Uterus (tissue), 4 donors: ENCODE measurements around the gene PARP8. TPM values are rescaled to one million over a fixed set of nuclear protein-coding genes. Genes with fewer than 3 reads are reported as not detected.
"Not testable (repeated sequence)": the region's sequence is repeated elsewhere in the genome, so short reads cannot be mapped to it uniquely, and the experiment has no call there.

Experiments used
- DNase-seq, 2 donors: peaks; one replicate each; pipeline ENCODE4 v3.0.0-alpha.2; 2019 to 2020
- H3K27ac ChIP-seq, 2 donors: fragments of 200-600 bp; sonication (generic); 1 replicate in 1 of 2; 2 replicates in 1 of 2; pipeline ENCODE4 v1.5.1; 2016 to 2018
- H3K27me3 ChIP-seq, 2 donors: fragments of 200-600 bp; sonication (generic); one replicate each; pipeline ENCODE4 v1.5.1; 2018 to 2019; ENCODE audit warnings: control low read depth in 1 of 2
- H3K36me3 ChIP-seq, 2 donors: fragments of 200-600 bp; sonication (generic); one replicate each; pipeline ENCODE4 v1.5.1; 2019; ENCODE audit warnings: control low read depth in 1 of 2
- H3K4me1 ChIP-seq, 2 donors: fragments of 200-600 bp; sonication (generic); one replicate each; pipeline ENCODE4 v1.5.1; 2018 to 2019; ENCODE audit warnings: control low read depth in 1 of 2
- H3K4me3 ChIP-seq, 2 donors: fragments of 200-600 bp; sonication (generic); 1 replicate in 1 of 2; 2 replicates in 1 of 2; pipeline ENCODE4 v1.5.1; 2018 to 2019; ENCODE audit warnings: mild to moderate bottlenecking in 1 of 2
- H3K9me3 ChIP-seq, 2 donors: fragments of 200-600 bp; sonication (generic); one replicate each; pipeline ENCODE4 v1.5.1; 2019; ENCODE audit warnings: control low read depth in 1 of 2
- POLR2A ChIP-seq, 2 donors: fragments of 450-650 bp; IDR thresholded peaks; one replicate each; pipeline ENCODE4 v1.6.1; 2016; ENCODE audit warnings: antibody characterized with exemption in 2 of 2, mild to moderate bottlenecking in 1 of 2, moderate library complexity in 1 of 2
- intact Hi-C: fragments of 100-400 bp; cut with DNase I; formaldehyde crosslinking; loops from one replicate; pipeline ENCODE4 v1.15.1; 2023; ENCODE audit warnings: low total_unique reads
- total RNA-seq, 4 donors: library from RNA; depleted of rRNA in 3 of 4; stranded (reverse); fragments of >200 nt in 3 of 4; gene quantifications; one replicate each; pipeline versions ENCODE4 v1.1.0 to v1.2.4, GENCODE V29; 2014 to 2023
- TF ChIP-seq, protein P1 (sequence below), 4 experiments: fragments of 200-600 bp in 2 of 4; fragments of 450-650 bp in 2 of 4; sonication (generic) in 2 of 4; IDR thresholded peaks; one replicate each; pipeline ENCODE4 v1.5.1; 2016 to 2019; ENCODE audit warnings: antibody characterized with exemption in 4 of 4, mild to moderate bottlenecking in 2 of 4, moderate library complexity in 1 of 4
- donor health status: DM: yes; HTN: yes; CAD: no.

PARP8 gene
- total RNA-seq, 4 donors from 2014 or later = 2.3 to 23.8 (median 22.9) TPM

DNA sequence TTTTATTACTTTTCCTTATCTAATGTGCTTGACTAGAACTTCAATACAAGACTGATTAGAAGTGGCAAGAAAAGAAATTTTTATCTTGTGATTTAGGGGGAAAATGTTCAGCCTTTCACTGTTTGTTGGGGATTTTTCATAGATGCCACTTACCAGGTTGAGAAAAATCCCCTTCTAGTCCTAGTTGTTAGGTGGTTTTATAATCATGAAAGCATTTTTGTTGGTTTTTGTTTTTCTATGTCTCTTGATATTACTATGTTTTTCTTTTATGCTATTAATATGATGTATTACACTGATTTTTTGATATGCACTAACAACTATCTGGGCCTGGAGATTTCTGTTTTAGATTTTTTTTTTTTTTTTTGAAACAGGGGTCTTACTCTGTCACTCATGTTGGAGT is 134.0 kb downstream of the PARP8 start:
- TF ChIP-seq, protein P1, sequence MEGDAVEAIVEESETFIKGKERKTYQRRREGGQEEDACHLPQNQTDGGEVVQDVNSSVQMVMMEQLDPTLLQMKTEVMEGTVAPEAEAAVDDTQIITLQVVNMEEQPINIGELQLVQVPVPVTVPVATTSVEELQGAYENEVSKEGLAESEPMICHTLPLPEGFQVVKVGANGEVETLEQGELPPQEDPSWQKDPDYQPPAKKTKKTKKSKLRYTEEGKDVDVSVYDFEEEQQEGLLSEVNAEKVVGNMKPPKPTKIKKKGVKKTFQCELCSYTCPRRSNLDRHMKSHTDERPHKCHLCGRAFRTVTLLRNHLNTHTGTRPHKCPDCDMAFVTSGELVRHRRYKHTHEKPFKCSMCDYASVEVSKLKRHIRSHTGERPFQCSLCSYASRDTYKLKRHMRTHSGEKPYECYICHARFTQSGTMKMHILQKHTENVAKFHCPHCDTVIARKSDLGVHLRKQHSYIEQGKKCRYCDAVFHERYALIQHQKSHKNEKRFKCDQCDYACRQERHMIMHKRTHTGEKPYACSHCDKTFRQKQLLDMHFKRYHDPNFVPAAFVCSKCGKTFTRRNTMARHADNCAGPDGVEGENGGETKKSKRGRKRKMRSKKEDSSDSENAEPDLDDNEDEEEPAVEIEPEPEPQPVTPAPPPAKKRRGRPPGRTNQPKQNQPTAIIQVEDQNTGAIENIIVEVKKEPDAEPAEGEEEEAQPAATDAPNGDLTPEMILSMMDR (IDR thresholded peaks at IDR 0.05) = no peak
- no peak for TF ChIP-seq POLR2A (IDR thresholded peaks at IDR 0.05)
- H3K4me3 ChIP-seq = no peak overlapping the region
- DNase-seq = no peak
- no peaks in the 10 kb centered on the region for H3K9me3 ChIP-seq
- peaks cover 0 to 4% of the 10 kb centered on the region in 2 donors for H3K36me3 ChIP-seq
- no peaks in the 10 kb centered on the region for H3K27me3 ChIP-seq
- intact Hi-C loops = no loop called here
- H3K27ac ChIP-seq = no peak overlapping the region
- no peaks in the 10 kb centered on the region for H3K4me1 ChIP-seq

DNA sequence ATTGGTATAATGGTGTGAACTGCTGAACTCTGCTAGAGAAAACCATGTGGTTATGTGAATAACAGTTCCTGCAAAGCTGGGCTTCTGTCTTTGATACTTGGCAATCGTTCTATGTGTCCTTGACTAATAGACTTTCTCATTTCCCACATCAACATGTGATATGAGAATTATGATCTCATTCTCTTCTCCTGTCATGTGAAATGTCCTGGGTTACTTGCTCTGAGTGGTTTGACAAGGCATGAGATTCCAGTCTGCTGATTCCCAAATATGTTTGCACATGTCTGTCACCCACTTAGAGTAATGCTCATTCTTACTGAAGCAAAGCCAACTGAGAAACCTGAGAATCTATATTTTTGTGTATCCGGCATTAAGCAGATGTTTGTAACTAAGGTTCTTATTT is 141.2 kb downstream of the PARP8 start:
- no peaks in the 10 kb centered on the region for H3K9me3 ChIP-seq
- TF ChIP-seq POLR2A (IDR thresholded peaks at IDR 0.05) = no peak
- TF ChIP-seq, protein P1 (IDR thresholded peaks at IDR 0.05) = no peak
- intact Hi-C loops = no loop called here
- no peak overlapping the region for H3K4me3 ChIP-seq
- H3K27ac ChIP-seq = no peak overlapping the region
- no peaks in the 10 kb centered on the region for H3K27me3 ChIP-seq
- DNase-seq = no peak
- no peaks in the 10 kb centered on the region for H3K36me3 ChIP-seq
- H3K4me1 ChIP-seq = no peaks in the 10 kb centered on the region

DNA sequence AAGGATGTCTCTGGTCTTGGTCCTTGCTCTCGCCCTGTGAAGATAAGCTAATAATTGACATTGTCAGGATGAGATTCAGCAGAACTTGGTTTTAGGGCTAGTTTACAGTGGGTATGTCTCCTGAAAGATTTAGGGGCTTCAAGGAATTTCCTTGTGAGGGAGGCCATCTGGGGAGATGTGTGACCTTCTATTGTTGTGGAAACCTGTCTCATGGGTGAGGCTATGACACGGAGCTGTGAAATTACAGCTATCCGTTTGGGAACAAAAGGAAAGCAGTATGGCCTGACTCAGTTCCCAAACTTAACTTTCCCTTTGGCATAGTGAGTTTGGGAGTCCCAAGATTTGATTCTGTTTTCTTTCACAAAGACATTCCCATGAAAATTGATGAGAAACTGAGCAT is 142.0 kb downstream of the PARP8 start:
- Histone ChIP-seq H3K27ac (no peak overlapping the region), H3K36me3 (no peaks in the 10 kb centered on the region), H3K9me3 (no peaks in the 10 kb centered on the region), H3K27me3 (no peaks in the 10 kb centered on the region), H3K4me3 (no peak overlapping the region), H3K4me1 (no peaks in the 10 kb centered on the region)
- intact Hi-C loops = no loop called here
- no peak for DNase-seq
- TF ChIP-seq, protein P1 (IDR thresholded peaks at IDR 0.05) = no peak
- TF ChIP-seq POLR2A (IDR thresholded peaks at IDR 0.05) = no peak

DNA sequence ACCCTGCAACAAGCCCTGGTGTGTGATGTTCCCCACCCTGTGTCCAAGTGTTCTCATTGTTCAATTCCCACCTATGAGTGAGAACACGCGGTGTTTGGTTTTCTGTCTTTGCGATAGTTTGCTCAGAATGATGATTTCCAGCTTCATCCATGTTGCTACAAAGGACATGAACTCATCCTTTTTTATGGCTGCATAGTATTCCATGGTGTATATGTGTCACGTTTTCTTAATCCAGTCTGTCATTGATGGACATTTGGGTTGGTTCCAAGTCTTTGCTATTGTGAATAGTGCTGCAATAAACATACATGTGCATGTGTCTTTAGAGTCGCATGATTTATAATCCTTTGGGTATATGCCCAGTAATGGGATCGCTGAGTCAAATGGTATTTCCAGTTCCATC is 145.3 kb downstream of the PARP8 start:
- H3K36me3 ChIP-seq, intact Hi-C loops, H3K4me3 ChIP-seq, H3K4me1 ChIP-seq, DNase-seq, H3K9me3 ChIP-seq, H3K27ac ChIP-seq, H3K27me3 ChIP-seq: not testable (repeated sequence)

DNA sequence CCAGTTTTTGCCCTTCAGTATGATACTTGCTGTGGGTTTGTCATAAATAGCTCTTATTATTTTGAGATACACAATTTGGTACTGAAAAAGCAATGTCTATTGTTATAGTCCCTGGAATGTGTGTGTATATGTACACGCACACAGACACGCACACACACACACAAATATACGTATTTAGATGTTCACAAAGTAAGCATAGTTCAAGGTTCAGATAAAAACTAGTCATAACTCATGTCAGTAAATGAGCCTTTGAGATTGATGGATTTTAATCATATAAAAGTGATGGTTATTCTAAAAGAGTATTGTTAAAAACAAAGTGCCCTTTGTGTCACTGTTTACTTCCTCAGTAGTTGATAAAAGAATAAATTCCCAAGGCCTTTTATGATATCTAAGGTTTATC is 147.3 kb downstream of the PARP8 start:
- intact Hi-C loops = no loop called here
- H3K27ac ChIP-seq = no peak overlapping the region
- no peak for TF ChIP-seq POLR2A (IDR thresholded peaks at IDR 0.05)
- TF ChIP-seq, protein P1 (IDR thresholded peaks at IDR 0.05) = no peak
- H3K27me3 ChIP-seq = no peaks in the 10 kb centered on the region
- no peaks in the 10 kb centered on the region for H3K36me3 ChIP-seq
- H3K4me1 ChIP-seq = no peaks in the 10 kb centered on the region
- no peaks in the 10 kb centered on the region for H3K9me3 ChIP-seq
- no peak for DNase-seq
- H3K4me3 ChIP-seq = no peak overlapping the region

DNA sequence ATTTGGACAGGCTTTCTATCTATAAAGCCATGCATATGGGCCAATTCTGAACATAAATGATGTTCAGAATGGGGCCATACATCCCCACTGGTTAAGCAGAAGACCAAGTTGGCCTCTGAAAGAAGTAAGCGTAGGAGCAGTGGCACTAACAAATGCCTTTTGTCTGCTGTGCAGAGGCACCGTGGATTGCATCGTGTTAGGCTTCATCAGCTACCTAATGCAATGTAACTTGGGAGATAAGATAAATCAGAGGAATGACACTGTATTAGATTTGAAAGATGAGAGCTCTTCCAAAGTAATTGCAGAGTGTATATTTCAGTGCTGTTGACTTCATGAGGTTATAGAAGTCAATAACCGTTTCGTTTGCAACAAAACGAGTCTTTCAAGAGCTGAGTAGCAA is 148.1 kb downstream of the PARP8 start:
- DNase-seq = no peak
- no peak overlapping the region for H3K4me3 ChIP-seq
- no peak overlapping the region for H3K27ac ChIP-seq
- H3K4me1 ChIP-seq = no peaks in the 10 kb centered on the region
- no peaks in the 10 kb centered on the region for H3K36me3 ChIP-seq
- TF ChIP-seq, protein P1 (IDR thresholded peaks at IDR 0.05) = no peak
- TF ChIP-seq POLR2A (IDR thresholded peaks at IDR 0.05) = no peak
- no peaks in the 10 kb centered on the region for H3K27me3 ChIP-seq
- no peaks in the 10 kb centered on the region for H3K9me3 ChIP-seq
- intact Hi-C loops = no loop called here
